ENCODE data around the gene MAFG. TPM values are rescaled to one million over a fixed set of nuclear protein-coding genes. Genes with fewer than 3 reads are reported as not detected.

The MAFG gene
- total and polyA plus RNA-seq, 2 of the 13 experiments (the other 11 are each of a cell fraction or from before 2014, with no cell fraction given), result 14.5 to 20.0 TPM

DNA sequence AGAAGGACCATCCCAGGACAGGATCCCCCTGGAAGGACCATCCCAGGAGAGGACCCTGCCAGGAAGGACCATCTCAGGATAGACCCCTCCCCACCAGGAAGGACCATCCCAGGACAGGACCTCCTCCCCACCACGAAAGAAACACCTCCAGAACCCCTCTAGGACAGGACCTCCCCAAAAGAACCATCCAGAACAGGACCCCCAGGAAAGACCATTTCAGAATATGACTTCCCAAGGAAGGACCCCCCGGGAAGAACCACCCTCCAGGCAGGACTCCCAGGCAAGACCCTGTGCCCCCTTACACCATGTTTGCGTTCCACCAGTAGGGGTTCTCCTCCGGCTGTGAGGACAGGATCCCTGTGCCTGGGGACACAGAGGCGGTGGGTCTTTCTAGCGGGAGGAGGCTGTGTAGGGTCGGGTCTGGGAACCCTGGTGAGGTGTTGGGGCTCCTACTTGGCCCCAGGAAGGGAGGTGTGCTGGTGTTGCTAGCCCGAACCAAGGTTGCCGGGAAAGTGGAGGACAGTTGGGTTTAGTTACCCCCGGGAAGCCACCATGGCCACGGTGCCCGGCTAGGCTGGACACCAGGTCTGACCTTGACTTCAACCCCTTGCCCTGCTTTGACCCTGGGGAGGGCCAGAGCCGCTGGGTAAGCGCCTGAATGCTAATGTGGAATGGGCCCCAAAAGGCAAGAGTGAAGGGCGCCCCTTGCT lies 31.3 kb upstream of the MAFG start (continued):
- TF ChIP-seq, protein P1, sequence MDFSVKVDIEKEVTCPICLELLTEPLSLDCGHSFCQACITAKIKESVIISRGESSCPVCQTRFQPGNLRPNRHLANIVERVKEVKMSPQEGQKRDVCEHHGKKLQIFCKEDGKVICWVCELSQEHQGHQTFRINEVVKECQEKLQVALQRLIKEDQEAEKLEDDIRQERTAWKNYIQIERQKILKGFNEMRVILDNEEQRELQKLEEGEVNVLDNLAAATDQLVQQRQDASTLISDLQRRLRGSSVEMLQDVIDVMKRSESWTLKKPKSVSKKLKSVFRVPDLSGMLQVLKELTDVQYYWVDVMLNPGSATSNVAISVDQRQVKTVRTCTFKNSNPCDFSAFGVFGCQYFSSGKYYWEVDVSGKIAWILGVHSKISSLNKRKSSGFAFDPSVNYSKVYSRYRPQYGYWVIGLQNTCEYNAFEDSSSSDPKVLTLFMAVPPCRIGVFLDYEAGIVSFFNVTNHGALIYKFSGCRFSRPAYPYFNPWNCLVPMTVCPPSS (IDR thresholded peaks at IDR 0.05), result no peak
- TF ChIP-seq JARID2 (CRISPR knock-in tag; IDR thresholded peaks at IDR 0.05; ENCODE audit: insufficient replicate concordance), result no peak
- TF ChIP-seq SYNCRIP (IDR thresholded peaks at IDR 0.05; ENCODE audit: insufficient read depth, low read depth, low read length), result no peak
- no peak for TF ChIP-seq PTBP1 (IDR thresholded peaks at IDR 0.05; ENCODE audit: low read depth, low read length, poor library complexity, severe bottlenecking)
- no peak for TF ChIP-seq ZFP82 (CRISPR knock-in tag; IDR thresholded peaks at IDR 0.05; ENCODE audit: borderline replicate concordance)
- no peak for TF ChIP-seq PHF5A (CRISPR knock-in tag; IDR thresholded peaks at IDR 0.05; ENCODE audit: low read depth, unreplicated experiment)
- TF ChIP-seq ARID2 (CRISPR knock-in tag; IDR thresholded peaks at IDR 0.05; ENCODE audit: borderline replicate concordance), result no peak
- TF ChIP-seq HOXA9 (CRISPR knock-in tag; IDR thresholded peaks at IDR 0.05; ENCODE audit: borderline replicate concordance), result no peak
- TF ChIP-seq ZNF839 (CRISPR knock-in tag; IDR thresholded peaks at IDR 0.05; ENCODE audit: borderline replicate concordance), result no peak
- no peak for TF ChIP-seq ZBTB43 (CRISPR knock-in tag; conservative IDR thresholded peaks at IDR 0.05)
- TF ChIP-seq TCF7L2 (IDR thresholded peaks at IDR 0.05; ENCODE audit: low read depth, low read length), result no peak
- TF ChIP-seq ZNF749 (CRISPR knock-in tag; IDR thresholded peaks at IDR 0.05; ENCODE audit: borderline replicate concordance), result no peak
- TF ChIP-seq ZNF747 (CRISPR knock-in tag; IDR thresholded peaks at IDR 0.05; ENCODE audit: borderline replicate concordance), result no peak
- no peak for TF ChIP-seq ZNF761 (CRISPR knock-in tag; conservative IDR thresholded peaks at IDR 0.05)
- no peak for TF ChIP-seq ZNF33A (CRISPR knock-in tag; IDR thresholded peaks at IDR 0.05; ENCODE audit: borderline replicate concordance)
- TF ChIP-seq MYPOP (CRISPR knock-in tag; IDR thresholded peaks at IDR 0.05), result no peak
- TF ChIP-seq ZNF276 (CRISPR knock-in tag; IDR thresholded peaks at IDR 0.05; ENCODE audit: low read depth), result no peak
- 0 out of 2 replicates have a peak, but pooled peaks have one; percentile 22 for TF ChIP-seq NFKBIZ (CRISPR knock-in tag; IDR thresholded peaks at IDR 0.05)
- TF ChIP-seq ZEB1 (IDR thresholded peaks at IDR 0.05; ENCODE audit: insufficient replicate concordance, low read depth), result no peak
- TF ChIP-seq PAX8 (CRISPR knock-in tag; IDR thresholded peaks at IDR 0.05; ENCODE audit: borderline replicate concordance), result no peak
- TF ChIP-seq SP5 (CRISPR knock-in tag; IDR thresholded peaks at IDR 0.05; ENCODE audit: borderline replicate concordance, low read depth), result no peak
- no peak for TF ChIP-seq CCDC6 (CRISPR knock-in tag; IDR thresholded peaks at IDR 0.05)
- TF ChIP-seq CBFB (CRISPR knock-in tag; IDR thresholded peaks at IDR 0.05), result no peak
- TF ChIP-seq ZNF879 (CRISPR knock-in tag; IDR thresholded peaks at IDR 0.05), result no peak
- no peak for TF ChIP-seq HNRNPK (IDR thresholded peaks at IDR 0.05; ENCODE audit: low read depth, low read length, poor library complexity, severe bottlenecking)

Data from HepG2 (cell line).